ENCODE results near the gene NCKAP5.

DNA sequence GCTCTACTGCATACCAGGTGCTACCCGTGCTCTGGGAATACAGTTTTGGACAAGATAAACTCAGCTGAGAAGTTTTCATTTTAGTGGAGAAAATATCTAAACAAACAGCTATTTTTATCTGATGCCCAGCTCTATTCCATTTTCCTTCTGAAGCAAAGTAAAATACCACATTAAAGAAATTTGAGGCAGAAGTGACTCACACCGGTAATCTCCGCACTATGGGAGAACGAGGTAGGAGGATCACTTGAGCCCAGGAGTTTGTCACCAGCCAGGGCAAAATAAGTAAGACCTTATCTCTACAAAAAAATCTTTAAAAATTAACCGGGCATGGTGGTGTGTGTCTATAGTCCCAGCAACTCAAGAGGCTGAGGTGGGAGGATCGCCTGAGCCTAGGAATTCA lies 482.1 kb downstream of the NCKAP5 start:
- TF ChIP-seq TAF1 (IDR thresholded peaks at IDR 0.05; ENCODE audit: borderline replicate concordance, low read depth, low read length) (no peak), POLR2A (IDR thresholded peaks at IDR 0.05; ENCODE audit: low read depth, low read length) (no peak), POLR2AphosphoS5 (IDR thresholded peaks at IDR 0.05; ENCODE audit: low read depth, low read length) (no peak)

Measured in GM12892 (cell line).